Measurements from ENCODE around the gene MAP6D1. TPM values are rescaled to one million over a fixed set of nuclear protein-coding genes. Genes with fewer than 3 reads are reported as not detected.
"Not testable (repeated sequence)": the region's sequence is repeated elsewhere in the genome, so short reads cannot be mapped to it uniquely, and the experiment has no call there.

The MAP6D1 gene
- polyA plus RNA-seq, 1 donor = 41.3 TPM

GRCh38 chr3:183799461-183799860 is 25.9 kb downstream of the MAP6D1 start:
- DNase-seq (ENCODE audit: low read depth) = no peak

- no peak for DNase-seq (ENCODE audit: low read depth)
Observed at GRCh38 chr3:183797996-183798395, 27.4 kb downstream of the MAP6D1 start.

GRCh38 chr3:183796372-183796771 is 29.0 kb downstream of the MAP6D1 start:
- no peak for DNase-seq (ENCODE audit: low read depth)

GRCh38 chr3:183794452-183794851 is 30.9 kb downstream of the MAP6D1 start:
- DNase-seq (ENCODE audit: low read depth) = no peak

GRCh38 chr3:183792976-183793375 is 32.4 kb downstream of the MAP6D1 start:
- no peak for DNase-seq (ENCODE audit: low read depth)

- no peak for DNase-seq (ENCODE audit: low read depth)
Observed at GRCh38 chr3:183790700-183791099, 34.7 kb downstream of the MAP6D1 start.

- no peak for DNase-seq (ENCODE audit: low read depth)
Observed at GRCh38 chr3:183789826-183790225, 35.6 kb downstream of the MAP6D1 start.

GRCh38 chr3:183784503-183784902 is 40.9 kb downstream of the MAP6D1 start:
- DNase-seq (ENCODE audit: low read depth) = not testable (repeated sequence)

GRCh38 chr3:183782576-183783276 is 42.7 kb downstream of the MAP6D1 start:
- DNase-seq (ENCODE audit: low read depth) = no peak

- DNase-seq (ENCODE audit: low read depth) = no peak
Observed at GRCh38 chr3:183781246-183781645, 44.1 kb downstream of the MAP6D1 start.

GRCh38 chr3:183779896-183780465 is 45.4 kb downstream of the MAP6D1 start:
- DNase-seq (ENCODE audit: low read depth) = no peak

GRCh38 chr3:183777016-183777618 is 48.3 kb downstream of the MAP6D1 start:
- DNase-seq (ENCODE audit: low read depth) = no peak

GRCh38 chr3:183776451-183776850 is 48.9 kb downstream of the MAP6D1 start:
- DNase-seq (ENCODE audit: low read depth) = not testable (repeated sequence)

- no peak for DNase-seq (ENCODE audit: low read depth)
Observed at GRCh38 chr3:183775781-183776180, 49.6 kb downstream of the MAP6D1 start.

GRCh38 chr3:183774631-183775030 is 50.7 kb downstream of the MAP6D1 start:
- DNase-seq (ENCODE audit: low read depth) = no peak

GRCh38 chr3:183769453-183769852 is 55.9 kb downstream of the MAP6D1 start:
- no peak for DNase-seq (ENCODE audit: low read depth)

- no peak for DNase-seq (ENCODE audit: low read depth)
Observed at GRCh38 chr3:183768114-183768513, 57.3 kb downstream of the MAP6D1 start.

GRCh38 chr3:183766745-183767606 is 58.4 kb downstream of the MAP6D1 start:
- DNase-seq (ENCODE audit: low read depth) = peak; percentile 31

GRCh38 chr3:183766107-183766506 is 59.3 kb downstream of the MAP6D1 start:
- no peak for DNase-seq (ENCODE audit: low read depth)
